AG08396 (cell line): ENCODE data around the gene CORO7.

Source experiments
- DNase-seq: peaks from one replicate; pipeline ENCODE4 v3.0.0; 2012; ENCODE audit warnings: low spot score, mixed read lengths

The CORO7 gene

DNA sequence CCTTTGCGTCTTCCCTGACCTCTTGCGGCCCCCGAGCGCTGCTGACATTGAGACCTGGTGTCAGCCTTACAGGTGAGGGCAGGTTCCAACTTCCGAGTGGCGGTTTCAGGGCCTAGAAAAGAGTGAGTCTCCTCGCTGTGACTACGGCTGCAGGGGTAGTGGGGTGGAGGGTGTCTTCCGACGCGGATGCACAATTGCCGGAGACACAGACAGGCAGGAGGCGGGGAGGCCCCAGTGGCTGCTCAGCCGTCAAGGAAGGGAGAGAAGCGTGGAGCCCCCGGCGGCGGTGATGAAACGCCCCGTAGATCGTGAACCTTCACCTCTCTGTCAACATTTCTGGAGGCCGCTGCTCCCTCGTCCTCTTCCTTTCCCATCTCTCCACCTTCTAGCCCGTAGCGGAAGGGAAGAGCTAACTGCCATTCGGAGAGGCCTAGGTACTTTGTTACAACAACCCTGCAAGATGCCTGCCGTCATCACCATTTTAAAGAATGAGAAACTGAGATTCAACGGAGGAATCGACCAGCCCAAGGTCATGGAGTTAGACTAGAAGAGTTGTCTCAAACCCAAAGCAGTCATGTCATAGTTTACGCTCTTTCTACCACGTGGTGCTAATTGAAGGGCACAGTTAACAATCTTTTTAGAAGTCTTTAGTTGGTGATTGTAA, 9.8 kb upstream of the CORO7 start:
- peak; percentile 30 for DNase-seq

DNA sequence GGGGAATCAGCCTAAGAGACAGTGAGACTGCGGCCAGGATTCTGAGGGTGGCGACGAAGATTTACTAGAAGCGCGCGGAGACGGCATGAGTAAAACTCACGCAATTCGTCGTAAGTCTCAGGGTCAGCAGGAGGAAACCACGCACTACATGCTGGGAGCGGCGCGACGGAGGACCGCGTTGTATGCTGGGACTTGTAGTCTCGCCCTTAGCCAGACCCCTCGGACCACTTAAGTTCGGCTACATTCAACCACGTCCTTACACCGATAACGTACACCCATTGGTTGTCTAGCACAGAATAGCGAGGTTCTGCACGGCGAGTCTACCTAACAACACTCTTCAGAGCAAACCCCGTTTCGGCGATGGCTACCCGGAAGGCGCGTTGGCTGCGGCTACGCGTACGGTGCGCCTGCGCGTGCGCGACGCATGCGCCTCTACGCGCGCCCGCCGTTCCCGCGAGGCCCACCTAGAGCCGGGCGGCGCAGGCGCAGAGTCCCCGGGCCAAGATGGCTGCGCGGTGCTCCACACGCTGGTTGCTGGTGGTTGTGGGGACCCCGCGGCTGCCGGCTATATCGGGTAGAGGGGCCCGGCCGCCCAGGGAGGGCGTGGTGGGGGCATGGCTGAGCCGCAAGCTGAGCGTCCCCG, 9.1 kb upstream of the CORO7 start, which contains the start of gene DNAJA3:
Gene DNAJA3, plus strand, starts transcription at position 491 of the 643 bp plus-strand sequence. Its CDS starts 14 bp downstream, at position 505.
- peak; percentile 99 for DNase-seq

DNA sequence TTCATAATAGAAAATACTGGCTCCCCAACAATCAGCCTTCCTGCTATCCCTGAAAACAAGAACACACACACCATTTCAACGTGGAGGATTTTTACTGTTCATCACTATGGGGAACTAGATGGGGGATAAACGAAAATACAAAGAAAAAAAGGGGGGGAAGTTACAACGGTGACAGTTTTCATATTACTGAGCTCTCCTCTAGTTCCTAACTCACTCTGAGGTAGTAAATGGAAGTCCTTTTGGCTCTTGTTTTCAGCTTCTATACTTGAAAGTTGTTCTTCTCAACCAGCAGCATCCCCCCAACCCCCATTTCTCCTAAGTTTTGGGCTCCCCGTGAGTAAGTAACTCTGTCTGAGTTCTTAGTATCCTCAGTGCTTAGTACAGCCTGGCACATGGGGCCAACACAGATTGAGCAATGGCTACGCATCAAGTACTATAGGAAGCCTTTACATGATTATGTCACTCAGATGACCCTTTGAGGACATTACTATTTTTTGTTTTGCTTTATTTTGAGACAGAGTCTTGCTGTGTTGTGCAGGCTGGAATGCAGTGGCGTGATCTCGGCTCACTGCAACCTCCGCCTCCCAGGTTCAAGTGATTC, 4.2 kb upstream of the CORO7 start:
- DNase-seq, result no peak

DNA sequence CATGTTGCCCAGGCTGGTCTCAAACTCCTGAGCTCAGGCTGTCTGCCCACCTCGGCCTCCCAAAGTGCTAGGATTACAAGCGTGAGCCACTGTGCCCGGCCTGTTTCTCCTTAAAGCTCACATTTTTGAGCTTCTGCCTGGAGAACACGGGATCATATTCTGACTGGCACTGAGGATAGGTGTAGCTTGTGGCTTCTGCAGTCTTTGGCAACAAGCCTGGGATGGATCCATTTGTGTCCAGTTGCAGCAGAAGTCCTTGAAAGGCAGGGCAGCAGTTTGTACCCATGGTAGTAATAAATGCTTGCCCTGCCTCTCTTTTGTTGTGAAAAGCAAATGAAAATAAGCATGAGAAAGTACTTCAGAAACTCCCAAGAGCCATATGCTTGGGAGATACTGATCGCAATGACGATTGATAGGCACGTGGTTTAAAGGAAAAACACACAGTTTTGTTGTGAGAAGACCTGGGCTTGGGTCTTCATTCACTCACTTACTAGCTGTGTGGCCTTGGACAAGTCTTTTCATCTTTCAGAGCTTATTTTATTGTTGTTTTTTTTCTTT, 3.1 kb upstream of the CORO7 start:
- DNase-seq, result no peak

DNA sequence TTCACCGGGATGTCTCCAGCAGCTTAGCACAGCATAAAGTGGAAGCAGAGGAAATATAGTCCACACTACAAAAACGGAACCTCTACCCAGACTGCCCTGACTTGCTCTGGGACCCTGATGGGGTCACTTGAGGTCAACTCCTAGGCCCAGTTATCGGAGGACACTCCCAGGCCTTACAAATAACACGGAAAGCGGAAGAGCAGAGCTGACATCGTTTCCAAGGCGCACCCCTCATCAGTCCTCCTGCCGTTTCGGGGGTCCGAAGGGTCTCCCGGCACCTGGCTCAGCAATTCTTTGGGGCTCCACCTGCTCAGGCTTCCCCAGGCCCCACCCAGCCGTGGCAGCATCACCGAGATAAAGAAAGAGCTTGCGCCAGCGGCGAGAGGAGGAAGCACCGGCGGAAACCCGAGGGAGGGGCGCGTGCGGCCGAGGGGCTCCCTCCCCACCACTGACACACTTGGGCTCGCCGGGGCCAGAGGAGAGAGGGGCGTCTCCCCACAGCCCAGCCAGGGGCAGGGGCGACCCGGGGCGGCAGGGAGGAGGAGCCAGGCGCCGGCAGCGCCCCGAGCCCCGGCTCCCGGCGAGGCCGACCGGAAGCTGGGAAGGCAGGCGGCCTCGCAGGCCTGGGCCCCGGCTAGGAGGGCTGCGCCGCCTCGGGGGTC, 727 bp downstream of the CORO7 start:
- peak; percentile 45 for DNase-seq

DNA sequence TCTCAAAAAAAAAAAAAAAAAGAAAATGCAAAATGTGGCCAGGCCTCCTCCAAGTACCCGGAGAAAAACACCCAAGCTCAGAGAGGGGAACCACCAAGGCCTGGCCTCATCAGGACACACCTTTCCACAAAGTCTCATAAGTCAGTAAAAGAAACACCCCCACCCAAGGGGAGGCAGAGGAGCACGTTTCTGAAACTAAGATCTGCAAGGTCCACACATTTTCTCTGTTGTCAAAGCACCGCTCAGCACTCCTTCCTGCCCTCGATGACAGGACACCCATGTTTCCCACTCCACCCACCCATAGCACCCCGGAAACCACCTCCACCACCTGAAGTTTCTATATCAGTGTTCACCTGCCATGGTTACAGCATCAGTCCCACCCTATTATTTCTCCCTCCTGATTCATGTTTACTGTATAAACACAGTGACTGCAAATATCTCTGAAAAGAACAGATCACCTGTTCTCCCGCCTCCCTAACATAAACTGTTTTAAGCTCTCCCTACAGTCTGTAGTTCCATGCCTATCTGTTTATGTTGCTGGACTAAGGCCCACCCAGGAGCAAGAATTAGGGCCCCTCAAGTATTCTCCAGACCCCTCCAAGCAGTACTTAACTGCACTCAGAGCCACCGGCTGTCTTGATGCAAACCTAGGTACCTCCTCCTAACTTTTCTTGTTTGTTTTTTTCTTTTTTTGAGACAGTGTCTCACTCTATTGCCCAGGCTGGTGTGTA, 2.0 kb downstream of the CORO7 start:
- no peak for DNase-seq

DNA sequence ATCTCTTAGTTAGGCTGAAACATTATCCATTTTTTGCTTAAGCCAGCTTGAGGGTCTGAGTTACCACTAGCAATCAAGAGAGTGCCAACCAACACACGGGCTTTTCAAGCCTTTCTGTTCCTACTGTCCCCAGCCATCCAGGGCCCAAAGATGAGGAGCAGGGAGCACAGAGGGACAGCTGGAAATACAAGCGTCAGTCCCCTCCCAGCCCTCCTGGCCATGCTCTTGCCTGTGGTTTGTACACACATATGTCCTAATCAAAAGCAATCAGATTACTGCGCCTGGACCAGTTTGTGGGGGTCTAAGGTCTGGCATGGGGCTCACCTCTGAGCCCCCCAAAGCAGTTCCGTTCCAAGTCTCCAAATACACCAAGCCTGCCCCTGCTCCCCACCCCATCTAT, 3.5 kb downstream of the CORO7 start:
- DNase-seq, result no peak

DNA sequence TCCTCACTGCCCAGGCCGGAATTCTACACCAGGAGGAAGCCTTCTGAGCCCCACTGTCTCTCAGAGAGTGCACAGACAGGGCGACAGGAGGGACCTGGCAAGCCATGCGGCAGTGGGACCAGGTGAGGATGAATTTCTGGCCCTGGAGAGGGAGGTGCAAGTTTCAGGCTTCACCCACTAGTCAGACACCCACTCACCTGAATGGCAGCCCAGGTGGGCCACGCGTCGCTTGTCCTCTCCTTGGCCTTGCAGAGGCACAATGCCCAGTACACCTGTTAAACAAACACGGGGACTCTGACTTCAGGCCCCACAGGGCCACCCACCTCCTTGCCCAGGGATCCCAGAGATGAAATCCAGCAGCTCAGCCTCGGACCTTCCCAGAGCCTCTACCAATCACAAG, 4.2 kb downstream of the CORO7 start:
- no peak for DNase-seq

DNA sequence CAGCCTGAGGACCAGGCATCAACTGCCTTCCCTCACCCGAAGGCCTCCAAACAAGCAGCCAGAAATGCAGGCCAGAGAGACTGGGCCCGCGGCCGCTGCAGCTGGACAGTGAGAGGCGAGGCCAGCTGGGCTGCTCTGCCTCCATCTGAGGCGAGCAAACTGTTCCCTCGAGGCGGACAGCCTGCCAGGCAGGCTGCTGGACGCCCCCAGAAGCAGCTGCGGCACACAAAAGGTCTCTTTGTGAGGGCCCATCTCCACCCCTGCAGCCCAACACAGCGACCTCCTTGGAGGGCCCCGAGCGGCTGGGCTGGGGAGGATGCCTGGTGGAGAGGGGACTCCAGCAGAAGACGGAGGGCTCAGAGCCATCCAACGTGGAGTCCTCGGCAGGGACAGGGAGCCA, 4.7 kb downstream of the CORO7 start:
- peak; percentile 7 for DNase-seq

DNA sequence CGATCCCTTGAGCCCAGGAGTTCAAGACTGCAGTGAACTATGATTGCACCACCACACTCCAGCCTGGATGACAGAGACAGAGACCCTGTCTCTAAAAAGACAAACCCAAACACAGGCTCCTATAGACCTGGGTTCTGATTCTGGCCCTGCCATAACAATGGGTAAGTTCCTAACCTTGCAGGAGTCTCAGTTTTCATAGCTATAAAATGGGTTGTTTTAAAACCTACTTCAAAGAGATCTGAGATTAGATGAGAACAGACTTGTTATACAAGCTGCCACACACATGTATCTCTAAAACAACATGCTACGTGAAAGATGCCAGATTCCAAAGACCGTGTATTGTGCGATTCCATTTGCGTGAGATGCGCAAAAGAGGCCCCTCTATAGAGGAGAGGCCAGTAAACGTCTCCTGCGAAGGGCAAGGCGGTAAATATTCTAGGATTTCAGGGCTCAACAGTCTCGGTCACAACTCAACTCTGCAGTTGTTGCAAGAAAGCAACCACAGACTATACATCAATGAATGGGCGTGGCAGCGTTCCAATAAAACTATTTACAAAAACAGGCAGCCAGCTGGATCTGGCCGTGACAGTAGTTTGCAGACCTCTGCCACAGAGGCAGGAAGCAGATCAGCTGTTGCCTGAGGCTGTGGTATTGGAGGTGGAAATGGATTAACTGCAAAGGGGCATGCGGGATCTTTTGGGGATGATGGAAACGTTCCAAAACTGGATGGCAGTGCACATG, 5.9 kb downstream of the CORO7 start:
- peak; percentile 86 for DNase-seq

DNA sequence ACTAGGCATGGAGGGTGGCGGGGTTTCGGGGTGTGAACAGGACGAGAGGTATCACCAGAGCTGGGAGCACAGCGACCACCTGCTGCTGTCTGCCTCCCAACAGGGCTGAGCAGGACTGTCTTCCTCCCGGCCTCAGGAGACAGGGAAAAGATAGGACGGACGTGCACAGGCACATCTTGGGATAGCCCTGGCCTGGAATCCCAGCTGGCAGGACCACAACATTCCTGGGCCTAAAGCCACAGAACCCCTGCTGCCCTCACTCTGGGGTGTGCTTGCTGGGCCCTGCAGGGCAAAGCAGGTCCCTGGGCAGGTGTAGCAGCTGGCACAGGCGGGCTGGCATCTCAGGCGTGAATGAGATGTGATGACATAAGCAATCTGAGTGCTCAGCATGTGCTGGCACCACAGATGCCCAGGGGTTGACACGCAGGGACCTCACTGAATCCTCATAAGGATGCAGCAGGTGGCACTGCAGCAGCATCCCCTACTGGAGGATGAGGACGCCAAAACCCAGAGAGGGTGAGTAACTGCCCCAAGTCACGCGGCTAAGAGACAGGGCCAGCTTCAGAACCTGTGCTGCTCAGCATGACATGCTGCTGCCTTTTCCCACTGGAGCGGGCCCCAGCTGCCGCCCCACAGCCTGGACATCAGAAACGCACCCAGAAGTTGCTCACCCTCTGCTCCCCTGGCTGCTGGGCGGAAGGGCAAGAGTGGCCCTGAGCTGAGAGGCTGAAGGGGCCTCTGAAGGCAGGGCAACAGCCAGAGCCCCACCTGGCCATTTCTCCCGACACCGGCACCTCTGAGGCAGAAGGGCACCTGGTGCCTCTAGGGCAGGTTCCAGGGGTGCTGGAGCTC, 7.1 kb downstream of the CORO7 start:
- peak; percentile 23 for DNase-seq

DNA sequence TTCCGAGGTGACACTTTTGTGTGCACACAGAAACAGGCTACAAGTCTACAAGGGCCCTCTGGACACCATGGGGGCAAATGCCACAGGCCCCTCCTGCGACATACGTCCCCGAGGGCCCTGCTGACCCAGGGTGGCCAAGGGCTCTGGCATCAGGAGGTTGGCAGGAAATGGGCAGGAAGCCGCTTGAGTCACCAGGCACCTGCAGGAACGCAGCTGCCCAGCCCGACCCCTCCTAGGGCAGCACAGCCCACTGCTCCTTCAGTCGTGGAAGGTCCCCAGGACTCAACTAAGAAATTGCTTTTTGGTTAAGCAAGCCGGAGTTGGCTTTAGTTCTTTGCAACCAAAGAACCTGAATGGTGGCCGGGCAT, 8.1 kb downstream of the CORO7 start:
- DNase-seq, result no peak

DNA sequence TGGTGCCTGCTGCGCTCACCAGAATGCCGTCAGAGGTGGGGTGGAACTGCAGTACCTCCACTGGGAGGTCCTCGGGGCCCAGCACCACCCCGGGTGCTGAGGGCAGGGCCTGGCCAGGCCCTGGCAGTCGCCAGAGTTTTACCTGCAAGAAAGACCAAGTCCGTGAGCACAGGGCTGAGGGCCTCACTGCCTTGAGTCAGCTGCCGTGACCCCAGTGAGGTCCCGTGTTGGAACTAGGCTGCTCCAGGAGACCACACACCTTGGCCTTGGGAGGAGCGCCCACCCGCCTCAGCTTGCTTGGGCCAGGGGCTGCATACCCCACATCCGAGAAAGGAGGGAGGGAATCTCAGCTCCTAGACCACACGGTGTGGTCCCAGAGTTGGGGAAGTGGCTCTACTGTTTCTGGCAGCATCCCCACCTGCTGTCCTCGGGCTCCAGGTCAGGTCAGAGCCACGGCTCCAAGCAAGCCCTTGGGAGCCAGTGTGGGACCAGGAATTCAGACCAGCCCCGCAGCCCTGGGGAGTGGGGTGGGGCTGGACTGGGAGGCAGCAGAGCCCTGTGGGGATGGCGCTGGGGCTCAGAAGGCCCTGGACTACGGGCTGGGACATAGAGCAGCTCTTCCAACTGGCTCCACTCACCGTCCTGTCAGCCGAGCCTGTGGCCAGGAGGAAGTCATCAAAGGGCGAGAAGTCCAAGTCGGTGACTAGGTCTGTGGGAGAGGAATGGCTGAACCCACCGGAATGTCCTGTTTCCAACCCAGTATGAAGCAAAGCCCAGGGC, 8.7 kb downstream of the CORO7 start:
- peak; percentile 86 for DNase-seq

DNA sequence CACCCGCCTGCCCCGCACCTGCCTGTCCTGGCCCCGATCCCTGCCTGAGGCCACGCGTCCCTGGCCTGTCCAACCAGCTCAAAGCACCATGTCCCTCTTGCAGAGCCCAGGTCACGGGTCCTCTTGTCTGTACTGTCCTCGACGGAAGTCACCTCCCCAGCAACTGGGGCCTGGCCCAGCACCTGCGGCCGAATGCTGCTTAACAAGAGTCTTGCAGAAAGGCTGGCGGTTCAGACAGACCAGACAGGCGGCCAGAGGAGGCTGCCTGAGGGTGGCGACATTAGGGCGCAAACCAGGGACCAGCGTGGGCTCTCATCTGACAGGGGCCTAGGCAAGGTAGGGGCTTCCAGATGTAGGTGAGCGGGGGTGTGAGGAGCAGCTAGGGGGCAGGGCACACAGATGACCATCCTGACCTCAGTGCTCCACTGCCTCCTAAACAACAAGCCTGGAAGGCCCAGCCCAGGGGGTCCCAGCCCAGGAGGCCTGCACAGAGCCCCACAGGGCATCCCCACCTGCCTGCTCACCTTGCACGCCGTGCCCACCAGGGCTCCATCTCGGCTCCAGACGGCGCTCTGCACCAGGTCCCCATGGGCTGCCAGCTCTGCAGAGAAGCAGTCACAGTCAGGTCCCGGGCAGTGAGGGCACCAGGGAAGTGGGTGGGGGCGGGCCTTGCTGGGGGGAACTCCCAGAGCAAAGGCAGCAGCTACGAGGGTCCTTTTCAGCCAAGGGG, 11.3 kb downstream of the CORO7 start:
- no peak for DNase-seq

DNA sequence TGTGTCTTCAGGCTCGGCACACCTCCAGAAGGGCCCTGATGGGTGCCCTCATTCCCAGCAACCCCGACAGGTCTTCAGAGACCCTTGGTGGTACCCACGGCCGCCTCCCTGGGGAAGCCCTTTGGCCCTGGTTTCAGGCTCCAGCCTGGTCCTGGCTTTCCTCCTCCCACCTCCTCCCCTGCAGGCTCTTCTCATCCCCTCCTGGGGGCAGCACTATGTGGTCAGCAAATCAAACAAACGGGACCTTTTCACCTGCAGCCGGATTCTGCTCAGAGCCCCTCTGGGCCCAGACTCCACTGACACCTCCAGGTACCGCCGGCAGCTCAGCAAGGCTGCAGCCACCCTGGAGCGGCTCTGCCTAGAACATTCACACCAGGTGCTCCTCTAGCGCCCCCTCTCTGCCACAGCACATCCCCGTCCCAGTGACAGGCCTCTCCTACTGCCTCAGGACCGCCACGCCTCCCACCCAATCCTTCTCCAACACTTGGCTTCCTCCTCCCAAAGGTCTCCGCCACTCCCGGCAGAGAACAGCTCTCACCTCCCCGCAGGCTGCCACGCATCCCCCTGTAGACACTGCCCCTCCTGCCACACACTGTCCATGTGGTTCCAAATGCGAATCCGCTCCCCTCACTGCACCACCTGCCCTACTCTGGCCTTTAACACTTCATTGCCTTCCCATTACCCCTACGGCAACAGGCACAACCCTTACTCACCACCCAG, 12.0 kb downstream of the CORO7 start:
- DNase-seq, result peak; percentile 47

DNA sequence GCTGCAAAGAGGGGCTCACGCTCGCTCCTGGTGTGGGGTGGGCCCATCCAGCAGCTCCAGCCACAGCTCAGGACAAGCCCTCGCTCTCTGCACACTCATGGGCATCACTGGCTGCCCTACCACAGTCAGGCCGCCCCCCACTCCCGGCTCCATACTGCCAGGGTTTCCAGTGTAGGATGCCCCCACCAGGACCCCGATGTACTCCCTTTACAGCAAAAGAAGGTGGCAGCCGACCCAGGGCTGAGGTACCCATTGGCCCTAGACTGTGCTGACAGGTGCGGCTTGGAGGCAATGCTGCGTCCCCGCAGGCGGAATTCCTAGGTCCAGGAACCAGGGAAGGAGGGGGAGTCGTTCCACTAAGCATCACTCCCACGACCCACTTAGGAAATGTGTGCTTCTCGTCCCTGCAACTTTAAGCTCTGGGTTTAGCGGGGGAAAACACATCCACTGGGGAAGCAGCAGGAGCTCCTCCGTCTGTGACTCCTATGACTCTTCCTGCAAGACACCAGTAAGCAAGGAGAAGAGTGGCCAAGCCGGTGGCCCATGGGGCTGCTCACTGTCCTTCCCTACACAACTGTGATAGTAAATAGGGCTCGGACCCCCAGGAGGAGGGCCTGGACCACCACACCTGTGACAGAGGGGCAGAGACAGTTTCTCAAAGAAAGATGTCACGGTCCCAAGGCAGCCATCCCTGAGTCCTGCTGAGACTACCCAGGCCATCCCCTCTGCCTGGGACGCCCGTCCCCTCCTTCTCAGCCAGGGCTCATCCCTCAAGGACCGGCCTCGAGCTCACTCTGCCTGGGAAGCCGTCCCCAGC, 13.1 kb downstream of the CORO7 start:
- no peak for DNase-seq

DNA sequence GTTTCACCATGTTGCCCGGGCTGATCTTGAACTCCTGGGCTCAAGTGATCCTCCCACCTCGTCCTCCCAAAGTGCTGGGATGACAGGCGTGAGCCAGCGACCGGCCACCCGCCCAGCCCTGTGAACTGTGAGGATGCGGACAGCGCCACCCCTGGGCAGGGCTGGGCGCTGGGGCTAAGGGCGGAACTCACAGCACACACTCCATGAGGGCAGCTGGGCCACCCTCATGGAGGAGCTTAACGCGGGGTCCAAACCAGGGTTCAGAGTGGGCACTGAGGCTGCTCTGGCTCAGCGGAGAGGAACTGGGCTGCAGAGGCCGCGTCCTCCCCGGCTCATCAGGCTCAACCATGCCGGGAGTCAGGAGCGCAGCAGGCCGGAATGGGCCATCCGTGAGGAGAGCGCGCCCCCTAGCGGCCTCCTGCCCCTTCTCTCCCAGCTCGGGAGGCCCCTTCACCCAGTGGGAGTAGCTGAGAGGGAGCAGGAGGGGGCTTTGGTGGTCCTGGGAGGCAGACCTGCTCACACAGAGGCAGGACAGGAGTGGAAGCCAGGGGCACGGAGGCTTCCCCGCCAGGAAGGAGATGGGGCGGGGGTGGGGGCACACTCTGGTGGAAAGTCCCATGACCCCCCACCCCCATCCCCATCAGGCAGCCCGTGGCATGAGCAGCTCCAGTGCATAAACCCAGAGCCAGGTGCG, 13.8 kb downstream of the CORO7 start:
- DNase-seq, result peak; percentile 92
